NCI-H2196 treated with DMSO at 0.1 percent for 48 hours (cell line): ENCODE results near the gene SHC3.
"Not testable (repeated sequence)": the region's sequence is repeated elsewhere in the genome, so short reads cannot be mapped to it uniquely, and the experiment has no call there.

ENCODE experiments used
- DNase-seq: peaks from one replicate; lab custom pipeline; 2025; ENCODE audit not compliant: unreplicated experiment; lab: John Stamatoyannopoulos, UW

Gene SHC3

GRCh38 chr9:89177944-89178829 lies at the start of gene SHC3:
SHC3 (minus strand) TSS chr9:89178818; CDS start chr9:89178460, 358 bp downstream.
- DNase-seq: no peak

DNA sequence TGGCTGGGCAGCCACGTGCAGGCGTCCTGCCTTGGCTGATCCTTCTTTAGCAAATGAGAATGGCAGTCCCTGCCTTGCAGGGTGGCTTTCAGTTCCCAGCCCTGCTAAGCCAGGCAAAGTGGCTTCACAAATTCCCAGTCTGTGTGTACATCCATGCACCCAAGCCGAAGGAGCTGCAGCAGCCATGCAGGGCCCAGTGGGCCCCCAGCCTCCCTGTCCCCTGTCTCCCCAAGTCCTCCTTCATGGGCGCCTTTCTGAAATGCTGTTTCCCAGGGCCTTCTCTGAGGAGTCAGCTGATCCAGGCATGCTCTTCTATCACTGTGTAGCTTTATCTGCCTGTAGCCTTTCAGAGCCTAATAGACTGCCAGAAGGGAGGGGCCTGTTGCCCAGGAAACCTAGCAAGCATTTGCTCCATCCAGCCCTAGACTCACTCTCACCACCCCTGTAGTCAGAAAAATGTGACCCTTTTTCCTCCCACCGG lies 47.4 kb upstream of the SHC3 start:
- no peak for DNase-seq

DNA sequence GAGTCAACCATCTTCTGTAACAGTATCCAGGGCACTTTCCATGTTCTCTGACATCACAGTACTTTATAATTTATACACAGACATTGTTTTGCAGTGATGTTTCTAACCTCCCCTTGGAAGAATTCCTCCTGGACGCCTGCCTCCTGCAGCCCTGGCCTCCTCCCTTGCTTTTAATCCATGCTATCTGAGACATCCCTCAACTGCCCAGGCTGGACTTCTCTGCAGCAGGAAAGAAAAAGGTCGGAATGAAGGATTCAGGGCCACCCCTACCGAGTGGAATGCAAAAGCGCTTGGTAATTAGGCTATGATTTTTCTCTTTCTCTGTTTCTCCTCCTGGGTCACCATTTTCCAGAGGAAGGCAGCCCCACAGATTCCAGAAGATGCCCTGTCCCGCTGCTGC lies 47.0 kb upstream of the SHC3 start:
- no peak for DNase-seq

- DNase-seq: no peak
These were observed 46.4 kb upstream of the SHC3 start for GRCh38 chr9:89225036-89225435.

DNA sequence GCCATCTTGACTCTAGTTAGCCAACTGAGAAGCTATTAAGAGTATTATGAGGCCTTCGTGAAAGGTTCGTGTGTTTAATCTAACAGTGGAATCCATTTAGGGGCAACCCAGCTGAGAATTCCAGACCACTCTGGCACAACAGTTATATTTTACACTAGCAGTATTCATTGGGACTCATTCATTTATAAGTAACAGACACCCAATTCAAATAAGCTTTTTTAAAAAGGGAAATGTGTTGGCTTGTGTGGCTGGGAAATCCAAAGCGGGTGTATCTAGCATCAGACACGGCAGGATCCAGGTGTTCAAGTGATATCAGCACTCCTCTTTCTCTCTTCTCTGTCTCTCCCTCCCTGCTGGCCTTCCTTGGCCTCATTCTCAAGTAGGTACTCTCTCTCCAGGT lies 46.0 kb upstream of the SHC3 start:
- DNase-seq: no peak

GRCh38 chr9:89223396-89223977 lies 44.9 kb upstream of the SHC3 start:
- DNase-seq: no peak

- no peak for DNase-seq
These were observed 41.0 kb upstream of the SHC3 start for GRCh38 chr9:89219637-89220036.

- DNase-seq: no peak
These were observed 39.7 kb upstream of the SHC3 start for GRCh38 chr9:89218040-89218928.

GRCh38 chr9:89215342-89215741 lies 36.7 kb upstream of the SHC3 start:
- no peak for DNase-seq

DNA sequence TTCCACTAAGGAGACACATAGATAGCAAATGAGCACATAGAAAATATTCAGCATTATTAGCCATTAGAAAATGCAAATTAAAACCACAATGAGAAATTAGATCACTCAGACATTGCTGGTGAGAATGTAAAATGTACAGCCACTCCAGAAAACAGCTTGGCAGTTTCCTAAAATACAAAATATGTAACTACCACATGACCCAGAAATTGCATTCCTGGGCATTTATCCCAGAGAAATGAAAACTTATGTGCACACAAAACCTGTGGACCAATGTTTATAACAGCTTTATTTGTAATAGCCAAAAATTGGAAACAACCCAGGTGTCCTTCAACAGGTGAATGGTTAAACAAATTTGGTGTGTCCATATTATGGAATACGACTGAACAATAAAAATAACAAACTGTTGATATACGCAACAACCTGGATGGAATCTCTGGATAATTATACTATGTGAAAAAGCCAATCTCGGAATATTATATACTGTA lies 34.8 kb upstream of the SHC3 start:
- DNase-seq: no peak

GRCh38 chr9:89212171-89212570 lies 33.6 kb upstream of the SHC3 start:
- no peak for DNase-seq

DNA sequence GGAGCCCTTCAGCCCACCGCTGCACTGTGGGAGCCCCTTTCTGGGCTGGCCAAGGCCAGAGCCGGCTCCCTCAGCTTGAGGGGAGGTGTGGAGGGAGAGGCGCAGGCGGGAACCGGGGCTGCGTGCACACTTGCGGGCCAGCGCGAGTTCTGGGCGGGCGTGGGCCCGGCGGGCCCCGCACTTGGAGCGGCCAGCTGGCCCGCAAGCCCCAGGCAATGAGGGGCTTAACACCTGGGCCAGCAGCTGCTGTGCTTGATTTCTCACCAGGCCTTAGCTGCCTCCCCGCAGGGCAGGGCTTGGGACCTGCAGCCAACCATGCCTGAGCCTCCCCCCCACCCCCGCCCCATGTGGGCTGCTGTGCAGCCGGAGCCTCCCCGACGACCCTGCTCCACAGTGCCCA lies 30.7 kb upstream of the SHC3 start:
- DNase-seq: not testable (repeated sequence)

DNA sequence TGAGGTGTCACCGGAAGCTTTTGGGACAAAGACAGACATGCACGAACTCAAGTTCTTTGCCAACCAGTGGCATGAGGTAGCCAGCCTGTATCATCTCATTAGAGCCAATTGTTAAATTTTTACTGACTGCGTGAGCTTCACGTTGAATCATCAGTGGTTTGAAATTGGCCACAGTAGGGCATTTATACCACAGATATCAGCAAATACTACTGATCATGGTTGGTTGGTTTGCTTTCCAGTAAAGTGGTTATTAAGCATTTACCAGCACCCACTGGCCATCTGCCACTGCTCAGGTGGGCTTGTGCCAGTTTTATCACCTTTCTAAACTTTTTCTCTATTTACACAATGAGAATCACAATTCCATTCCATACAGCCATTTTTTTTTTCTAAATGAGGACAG lies 28.4 kb upstream of the SHC3 start:
- DNase-seq: no peak

GRCh38 chr9:89204801-89205200 lies 26.2 kb upstream of the SHC3 start:
- DNase-seq: no peak

GRCh38 chr9:89195131-89195797 lies 16.6 kb upstream of the SHC3 start:
- DNase-seq: no peak

GRCh38 chr9:89194421-89195130 lies 16.0 kb upstream of the SHC3 start:
- no peak for DNase-seq

GRCh38 chr9:89191004-89191403 lies 12.4 kb upstream of the SHC3 start:
- DNase-seq: no peak

DNA sequence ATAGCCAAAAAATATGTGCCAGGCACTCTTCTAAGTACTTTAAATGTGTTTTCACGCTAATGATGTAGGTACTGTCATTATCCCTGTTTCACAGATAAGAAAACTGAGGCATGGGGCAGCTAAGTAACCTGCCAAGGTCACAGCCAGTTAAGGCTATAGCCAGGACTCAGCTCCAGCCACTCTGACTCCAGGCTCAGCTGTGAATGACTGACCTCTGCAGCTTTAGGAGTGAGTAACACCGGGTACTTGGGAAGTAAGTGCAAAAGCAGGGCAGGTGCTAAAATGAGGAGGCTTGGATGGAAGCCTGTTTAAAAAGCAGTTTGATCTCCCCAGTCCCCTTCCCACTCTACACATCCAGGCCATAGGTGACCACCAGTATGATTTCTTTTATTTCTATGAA lies 10.6 kb upstream of the SHC3 start:
- DNase-seq: no peak

DNA sequence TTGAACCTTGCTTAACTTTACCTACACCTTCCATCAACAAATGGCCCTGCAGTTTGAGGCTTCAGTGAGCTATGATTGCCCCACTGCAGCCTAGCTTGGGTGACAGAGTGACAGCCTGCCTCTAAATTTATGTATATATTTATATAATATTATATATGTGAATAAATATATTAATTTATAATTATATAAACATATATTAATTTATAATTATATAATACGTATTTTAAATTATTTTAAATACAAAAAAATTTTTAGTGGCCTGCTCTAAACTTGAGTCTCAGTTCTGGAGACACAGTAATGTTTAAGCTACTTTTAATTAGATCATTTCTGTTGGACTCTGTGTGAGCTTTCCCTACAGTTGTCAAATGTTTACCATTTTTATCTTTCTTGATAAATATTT lies 9.3 kb upstream of the SHC3 start:
- no peak for DNase-seq

- DNase-seq: no peak
These were observed 8.9 kb upstream of the SHC3 start for GRCh38 chr9:89187541-89187940.
